ENCODE results near the gene RER1.

RER1 gene

GRCh38 chr1:2391041-2391930, at the start of gene RER1, which contains the start of gene MORN1:
TSS of gene RER1 (plus strand) at chr1:2391841. CDS start at chr1:2395791, 3,950 bp downstream.
TSS of gene MORN1 (minus strand) at chr1:2391554. CDS start at chr1:2391533, 21 bp downstream.
- peak; percentile 99 for DNase-seq (ENCODE audit: low read depth, low spot score)

- DNase-seq (ENCODE audit: low read depth, low spot score), result no peak
Measured at GRCh38 chr1:2342384-2343022, 49.1 kb upstream of the RER1 start.

GRCh38 chr1:2343023-2343935, 48.4 kb upstream of the RER1 start:
- no peak for DNase-seq (ENCODE audit: low read depth, low spot score)

- no peak for DNase-seq (ENCODE audit: low read depth, low spot score)
Measured at GRCh38 chr1:2344121-2344681, 47.4 kb upstream of the RER1 start.

- DNase-seq (ENCODE audit: low read depth, low spot score), result no peak
Measured at GRCh38 chr1:2344744-2345296, 46.8 kb upstream of the RER1 start.

GRCh38 chr1:2345297-2346075, 46.2 kb upstream of the RER1 start:
- DNase-seq (ENCODE audit: low read depth, low spot score), result no peak

GRCh38 chr1:2346691-2347408, 44.8 kb upstream of the RER1 start:
- DNase-seq (ENCODE audit: low read depth, low spot score), result no peak

- no peak for DNase-seq (ENCODE audit: low read depth, low spot score)
Measured at GRCh38 chr1:2347409-2347785, 44.2 kb upstream of the RER1 start.

GRCh38 chr1:2347896-2348295, 43.7 kb upstream of the RER1 start:
- no peak for DNase-seq (ENCODE audit: low read depth, low spot score)

GRCh38 chr1:2348346-2349325, 43.0 kb upstream of the RER1 start:
- no peak for DNase-seq (ENCODE audit: low read depth, low spot score)

- no peak for DNase-seq (ENCODE audit: low read depth, low spot score)
Measured at GRCh38 chr1:2349806-2350205, 41.8 kb upstream of the RER1 start.

GRCh38 chr1:2350501-2350900, 41.1 kb upstream of the RER1 start:
- DNase-seq (ENCODE audit: low read depth, low spot score), result no peak

- no peak for DNase-seq (ENCODE audit: low read depth, low spot score)
Measured at GRCh38 chr1:2350911-2351655, 40.6 kb upstream of the RER1 start.

GRCh38 chr1:2351723-2352122, 39.9 kb upstream of the RER1 start:
- DNase-seq (ENCODE audit: low read depth, low spot score), result no peak

GRCh38 chr1:2352341-2352896, 39.2 kb upstream of the RER1 start:
- no peak for DNase-seq (ENCODE audit: low read depth, low spot score)

- DNase-seq (ENCODE audit: low read depth, low spot score), result no peak
Measured at GRCh38 chr1:2352897-2353550, 38.6 kb upstream of the RER1 start.
